Stimulated activated CD8-positive, alpha-beta memory T cell treated with anti-CD3 and anti-CD28 coated beads, Interleukin-4, amount 100 ng/mL, for 48 hours (primary cell): ENCODE results near the gene TEFM.
"Not testable (repeated sequence)": the region's sequence is repeated elsewhere in the genome, so short reads cannot be mapped to it uniquely, and the experiment has no call there.

ENCODE experiments used
- DNase-seq: peaks from one replicate; pipeline ENCODE4 v3.0.0-alpha.2; 2020

TEFM gene

GRCh38 chr17:30920683-30921543, 14.9 kb upstream of the TEFM start:
- DNase-seq, result no peak

GRCh38 chr17:30920282-30920681, 14.2 kb upstream of the TEFM start:
- DNase-seq, result no peak

GRCh38 chr17:30917050-30917449, 11.0 kb upstream of the TEFM start:
- no peak for DNase-seq

GRCh38 chr17:30915833-30916611, 10.0 kb upstream of the TEFM start:
- no peak for DNase-seq

- no peak for DNase-seq
Measured at GRCh38 chr17:30913955-30914354, 7.9 kb upstream of the TEFM start.

GRCh38 chr17:30910151-30910550, 4.1 kb upstream of the TEFM start:
- not testable (repeated sequence) for DNase-seq

- DNase-seq, result no peak
Measured at GRCh38 chr17:30908717-30909420, 2.8 kb upstream of the TEFM start.

- peak; percentile 36 for DNase-seq
Measured at GRCh38 chr17:30905742-30906100, 317 bp downstream of the TEFM start.

GRCh38 chr17:30897311-30897710, 8.7 kb downstream of the TEFM start:
- no peak for DNase-seq

GRCh38 chr17:30894236-30894635, 11.8 kb downstream of the TEFM start:
- no peak for DNase-seq

- DNase-seq, result no peak
Measured at GRCh38 chr17:30886187-30886586, 19.9 kb downstream of the TEFM start.

- no peak for DNase-seq
Measured at GRCh38 chr17:30869005-30869404, 37.0 kb downstream of the TEFM start.

- no peak for DNase-seq
Measured at GRCh38 chr17:30864636-30865035, 41.4 kb downstream of the TEFM start.

GRCh38 chr17:30858556-30859250, 47.3 kb downstream of the TEFM start:
- no peak for DNase-seq

GRCh38 chr17:30854146-30854545, 51.9 kb downstream of the TEFM start:
- no peak for DNase-seq
